ENCODE results near the gene CDK16. TPM values are rescaled to one million over a fixed set of nuclear protein-coding genes. Genes with fewer than 3 reads are reported as not detected.
A peak's percentile ranks its signal among the peaks of the same experiment; 100 is the strongest.

CDK16 gene
- polyA plus RNA-seq, 1 donor: 113 TPM

GRCh38 chrX:47226531-47227333 lies 8.3 kb downstream of the CDK16 start:
- no peak for DNase-seq

- no peak for DNase-seq
Measured at GRCh38 chrX:47227334-47227583, 8.8 kb downstream of the CDK16 start.

- DNase-seq: no peak
Measured at GRCh38 chrX:47228550-47229270, 10.2 kb downstream of the CDK16 start.

GRCh38 chrX:47229427-47229826 lies 10.9 kb downstream of the CDK16 start:
- no peak for DNase-seq

GRCh38 chrX:47230136-47230868 lies 11.8 kb downstream of the CDK16 start:
- DNase-seq: no peak

- DNase-seq: no peak
Measured at GRCh38 chrX:47231167-47231566, 12.7 kb downstream of the CDK16 start.

- DNase-seq: no peak
Measured at GRCh38 chrX:47232197-47232802, 13.8 kb downstream of the CDK16 start.

GRCh38 chrX:47232803-47233332 lies 14.4 kb downstream of the CDK16 start, which contains the start of gene USP11:
Gene USP11, plus strand, starts transcription at chrX:47233009. Its CDS starts 35 bp downstream, at chrX:47233044.
- peak; percentile 64 for DNase-seq

- peak; percentile 92 for DNase-seq
Measured at GRCh38 chrX:47233333-47234113, 15.0 kb downstream of the CDK16 start.

GRCh38 chrX:47234583-47234982 lies 16.1 kb downstream of the CDK16 start:
- no peak for DNase-seq

GRCh38 chrX:47235691-47236103 lies 17.2 kb downstream of the CDK16 start:
- DNase-seq: no peak

GRCh38 chrX:47239199-47239598 lies 20.7 kb downstream of the CDK16 start:
- no peak for DNase-seq

GRCh38 chrX:47239898-47240545 lies 21.5 kb downstream of the CDK16 start:
- DNase-seq: no peak

- DNase-seq: no peak
Measured at GRCh38 chrX:47240619-47241018, 22.1 kb downstream of the CDK16 start.

GRCh38 chrX:47241201-47242011 lies 22.9 kb downstream of the CDK16 start:
- DNase-seq: no peak

- DNase-seq: no peak
Measured at GRCh38 chrX:47242321-47242720, 23.8 kb downstream of the CDK16 start.

GRCh38 chrX:47243351-47243750 lies 24.9 kb downstream of the CDK16 start:
- no peak for DNase-seq

- DNase-seq: no peak
Measured at GRCh38 chrX:47244676-47245075, 26.2 kb downstream of the CDK16 start.

- no peak for DNase-seq
Measured at GRCh38 chrX:47245156-47245555, 26.7 kb downstream of the CDK16 start.

All from left kidney (tissue), 2 donors.